Left lung (tissue), 10 donors: ENCODE data around the gene ZNF628. TPM values are rescaled to one million over a fixed set of nuclear protein-coding genes. Genes with fewer than 3 reads are reported as not detected.

Experiments used
- ATAC-seq: fragments of 200-7000 bp; cut with Tn5 transposase; one replicate; pipeline ENCODE4 v1.9.1; 2020; ENCODE audit warnings: moderate library complexity
- DNase-seq, 4 donors: peaks; one replicate each; pipeline ENCODE4 v3.0.0-alpha.2; 2013 to 2020
- H3K27ac ChIP-seq, 2 donors: fragments of 200-600 bp; sonication (generic) in 1 of 2; one replicate each; pipeline versions ENCODE4 v1.5.0 to v1.8.0; 2020 to 2021
- H3K27me3 ChIP-seq, 2 donors: fragments of 200-600 bp; sonication (generic) in 1 of 2; one replicate each; pipeline versions ENCODE4 v1.5.0 to v1.8.0; 2020 to 2021
- H3K36me3 ChIP-seq, 2 donors: fragments of 200-600 bp; sonication (generic) in 1 of 2; one replicate each; pipeline versions ENCODE4 v1.5.0 to v1.8.0; 2020 to 2021
- H3K4me1 ChIP-seq, 2 donors: fragments of 200-600 bp; one replicate each; pipeline ENCODE4 v1.8.0; 2021
- H3K4me3 ChIP-seq, 2 donors: fragments of 200-600 bp; sonication (generic) in 1 of 2; one replicate each; pipeline versions ENCODE4 v1.5.0 to v1.8.0; 2020 to 2021; ENCODE audit warnings: mild to moderate bottlenecking in 1 of 2
- H3K9me3 ChIP-seq, 2 donors: fragments of 200-600 bp; sonication (generic) in 1 of 2; one replicate each; pipeline versions ENCODE4 v1.5.0 to v1.8.0; 2020 to 2021
- CTCF ChIP-seq, 2 donors: fragments of 200-600 bp; sonication (generic) in 1 of 2; IDR thresholded peaks; one replicate each; pipeline versions ENCODE4 v1.5.0 to v1.8.0; 2021; ENCODE audit warnings: antibody characterized with exemption in 2 of 2
- intact Hi-C, 2 donors: fragments of 100-400 bp; cut with DNase I; formaldehyde crosslinking; loops; one replicate each; pipeline versions ENCODE4 v1.11.2 to v1.14.2; 2022
- polyA plus RNA-seq, 6 donors: library from polyadenylated mRNA; unstranded; fragments of 120-200 nt; gene quantifications; one replicate each; pipeline ENCODE4 v1.2.1, GENCODE V29; 2013; ENCODE audit not compliant: insufficient read length in 6 of 6
- total RNA-seq, 2 donors: library from RNA; stranded (reverse); fragmentation: NEBNext Ultra II Directional; extraction: Animal tissue kit (Norgen Biotek cat#: 25700); gene quantifications; one replicate each; pipeline ENCODE4 v1.2.1, GENCODE V29; 2021
- donor health status: DM: no; HTN: yes; CAD: no.
- donor health status: DM: no; HTN: no; CAD: no.

Gene ZNF628
- total and polyA plus RNA-seq, 8 donors, result 1.6 to 9.5 (median 3.7) TPM

DNA sequence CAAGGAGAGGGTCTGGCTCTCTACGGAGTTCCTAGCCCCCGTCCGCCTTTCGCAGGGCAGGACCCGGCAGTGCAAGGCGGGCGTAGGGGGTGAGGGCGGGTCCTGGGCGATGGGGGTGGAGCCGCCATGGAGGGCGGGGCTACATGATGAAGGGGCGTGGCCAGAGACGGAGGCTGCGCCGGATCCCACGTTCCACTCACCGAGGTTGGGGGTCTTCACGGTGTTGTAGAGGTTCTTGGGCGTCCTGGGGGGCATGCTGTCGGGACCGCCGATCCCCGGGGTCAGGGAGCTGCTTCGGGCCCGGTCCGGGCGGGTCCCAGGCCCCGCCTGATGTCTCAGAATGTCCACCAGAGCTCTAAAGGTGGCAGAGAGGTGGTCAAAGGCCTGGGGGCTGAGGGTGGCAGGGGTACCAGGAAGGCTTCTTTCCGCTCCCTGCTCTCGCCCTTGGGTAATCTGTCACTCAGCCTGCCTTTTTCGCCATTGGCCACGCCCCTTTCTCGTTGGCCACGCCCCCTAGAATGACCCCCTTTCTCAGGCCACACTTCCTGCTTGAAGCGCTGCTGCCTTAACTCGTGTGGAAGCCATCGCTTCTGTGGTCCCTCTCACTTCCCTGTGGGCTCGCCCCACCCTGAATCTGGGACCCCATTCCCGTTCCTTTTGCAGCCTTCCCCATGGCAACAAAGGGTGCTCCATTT lies 35.9 kb upstream of the ZNF628 start:
- ATAC-seq (no peak), DNase-seq (no peak)
- no peak for TF ChIP-seq CTCF (IDR thresholded peaks at IDR 0.05)
- no peaks in the 10 kb centered on the region for H3K36me3 ChIP-seq
- intact Hi-C loops, result no loop called here
- no peak overlapping the region for H3K27ac ChIP-seq
- H3K4me1 ChIP-seq, result peaks cover 0 to 13% of the 10 kb centered on the region in 2 donors
- peaks cover 60 to 99% of the 10 kb centered on the region in 2 donors for H3K27me3 ChIP-seq
- no peak overlapping the region for H3K4me3 ChIP-seq
- H3K9me3 ChIP-seq, result no peaks in the 10 kb centered on the region

DNA sequence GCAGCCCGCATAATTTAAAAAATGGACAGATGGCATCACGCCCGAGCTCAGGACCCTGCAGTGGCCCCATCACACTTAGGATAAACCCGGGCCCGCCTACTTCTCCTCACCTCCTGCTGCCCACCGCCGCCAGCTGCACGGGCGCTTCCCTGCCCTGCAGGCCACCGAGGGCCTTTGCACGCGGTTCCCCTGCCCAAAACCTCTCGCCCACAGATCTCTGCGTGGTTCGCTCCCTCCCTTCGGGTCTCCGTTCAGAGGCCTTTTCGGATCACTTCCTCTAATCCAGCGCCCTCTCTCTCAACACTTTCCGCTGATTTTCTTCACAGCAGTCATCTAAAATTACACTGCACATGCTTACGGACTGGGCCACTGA lies 35.1 kb upstream of the ZNF628 start:
- Histone ChIP-seq H3K27ac (no peak overlapping the region), H3K36me3 (no peaks in the 10 kb centered on the region), H3K9me3 (no peaks in the 10 kb centered on the region), H3K4me1 (peaks cover 0 to 13% of the 10 kb centered on the region in 2 donors), H3K4me3 (no peak overlapping the region), H3K27me3 (peaks cover 60 to 100% of the 10 kb centered on the region in 2 donors)
- ATAC-seq (no peak), DNase-seq (no peak)
- intact Hi-C loops, result no loop called here
- TF ChIP-seq CTCF (IDR thresholded peaks at IDR 0.05), result no peak

DNA sequence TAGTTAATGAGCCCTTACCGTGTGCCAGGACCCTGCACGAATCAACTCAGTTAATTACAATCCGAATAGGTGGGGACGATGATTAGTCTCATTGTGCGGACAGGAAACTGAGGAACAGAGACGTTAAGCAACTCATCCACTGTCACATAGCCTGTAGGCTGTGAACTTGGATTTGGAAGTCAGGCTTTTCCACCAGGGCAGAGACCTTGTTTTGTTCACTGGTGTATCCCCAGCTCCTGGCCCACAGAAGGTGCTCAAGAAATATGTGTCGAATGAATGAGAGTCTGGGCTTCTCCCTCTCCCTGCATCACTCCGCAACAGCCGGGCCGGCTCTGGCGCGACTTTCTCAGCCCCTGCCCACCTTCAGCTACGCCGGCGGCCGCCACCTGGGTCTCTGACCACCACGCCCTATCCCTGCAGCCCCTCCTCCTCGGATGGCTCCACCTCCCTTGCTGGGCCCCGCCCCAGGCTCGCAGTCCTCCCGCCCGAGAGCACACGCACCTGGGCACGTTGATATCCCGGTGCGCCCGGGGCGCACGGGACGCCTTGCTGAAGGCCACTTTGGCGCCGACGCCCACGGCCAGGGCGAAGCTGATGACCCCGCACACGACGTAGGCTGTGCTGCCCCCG lies 34.6 kb upstream of the ZNF628 start:
- no peak for TF ChIP-seq CTCF (IDR thresholded peaks at IDR 0.05)
- Histone ChIP-seq H3K27me3 (peaks cover 60 to 100% of the 10 kb centered on the region in 2 donors), H3K4me3 (no peak overlapping the region), H3K4me1 (peaks cover 0 to 13% of the 10 kb centered on the region in 2 donors), H3K27ac (no peak overlapping the region), H3K36me3 (no peaks in the 10 kb centered on the region), H3K9me3 (no peaks in the 10 kb centered on the region)
- intact Hi-C loops, result no loop called here
- ATAC-seq, result no peak
- DNase-seq, result no peak

DNA sequence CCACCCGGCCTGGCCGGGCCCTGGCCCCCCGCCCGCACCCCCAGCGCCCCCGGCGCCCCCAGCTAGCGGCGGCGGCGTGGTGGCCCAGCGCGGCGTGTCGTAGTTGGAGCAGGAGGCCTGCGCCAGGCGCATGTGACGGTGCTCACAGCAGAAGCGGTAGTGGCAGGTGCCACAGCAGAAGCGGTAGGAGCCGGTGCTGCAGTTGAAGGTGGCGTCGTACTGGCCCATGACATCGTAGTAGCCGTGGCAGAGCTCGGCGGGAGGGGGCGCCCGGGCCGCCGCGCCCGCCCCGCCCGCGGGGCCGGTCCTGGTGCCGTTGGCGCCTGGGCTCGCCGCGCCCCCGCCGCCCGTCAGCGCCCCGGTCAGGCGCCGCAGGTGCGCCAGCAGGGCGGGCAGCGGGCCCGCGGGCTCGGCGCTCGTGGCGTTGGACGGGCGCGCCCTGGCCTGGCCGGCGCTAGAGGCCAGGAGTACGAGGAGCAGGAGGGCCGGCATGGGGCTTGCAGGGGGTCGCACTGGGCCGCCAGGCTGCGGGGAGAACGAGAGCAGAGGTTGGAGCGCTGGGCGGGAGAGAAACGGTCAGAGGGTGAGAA lies 34.0 kb upstream of the ZNF628 start:
- DNase-seq (no peak), ATAC-seq (no peak)
- no peak overlapping the region for H3K27ac ChIP-seq
- TF ChIP-seq CTCF (IDR thresholded peaks at IDR 0.05), result no peak
- peaks cover 0 to 13% of the 10 kb centered on the region in 2 donors for H3K4me1 ChIP-seq
- no peak overlapping the region for H3K4me3 ChIP-seq
- peaks cover 60 to 100% of the 10 kb centered on the region in 2 donors for H3K27me3 ChIP-seq
- no peaks in the 10 kb centered on the region for H3K36me3 ChIP-seq
- H3K9me3 ChIP-seq, result no peaks in the 10 kb centered on the region
- intact Hi-C loops, result no loop called here
